ENCODE measurements around the gene PRKAG2.

The PRKAG2 gene

DNA sequence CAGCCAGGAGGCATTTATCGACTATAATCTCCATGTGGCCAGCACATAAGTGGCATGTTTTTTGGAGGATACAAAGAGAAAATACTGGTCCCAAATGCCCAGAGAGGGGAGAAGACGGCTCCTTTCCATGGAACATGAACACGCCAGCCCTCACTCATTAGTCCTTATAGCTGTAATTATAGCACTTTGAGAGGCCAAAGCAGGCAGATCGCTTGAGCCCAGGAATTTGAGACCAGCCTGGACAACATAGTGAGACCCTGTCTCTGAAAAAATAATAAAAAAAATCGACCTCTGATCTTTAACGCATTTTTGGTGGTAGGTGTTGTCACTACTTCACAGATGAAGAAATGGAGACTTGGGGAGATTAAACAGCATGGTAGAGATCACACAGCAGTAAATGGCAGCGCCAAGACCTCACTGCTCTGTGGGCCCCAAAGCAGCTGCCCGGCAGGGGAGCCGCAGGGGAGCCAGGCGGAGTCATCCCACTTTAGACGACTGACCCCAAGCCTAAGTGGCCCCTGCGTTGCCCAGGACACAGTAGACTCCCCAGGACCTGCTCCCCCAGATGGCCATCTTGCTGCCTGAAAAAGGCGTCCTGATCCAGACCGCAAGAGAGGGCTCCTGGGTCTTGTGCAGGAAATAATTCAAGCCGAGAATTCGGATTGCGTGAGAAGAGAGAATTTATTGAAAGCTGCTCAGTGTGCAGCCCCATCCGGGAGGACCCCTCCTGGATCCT lies 21.2 kb upstream of the PRKAG2 start:
- Histone ChIP-seq H3K79me2 (ENCODE audit: insufficient read depth, low read length) (no peaks in the 10 kb centered on the region), H3K27me3 (ENCODE audit: insufficient read depth, low read length, poor library complexity, severe bottlenecking) (no peaks in the 10 kb centered on the region), H3K4me1 (ENCODE audit: insufficient read depth, low read length, poor library complexity, severe bottlenecking) (peaks cover 9% of the 10 kb centered on the region), H3K4me3 (ENCODE audit: low read length, poor library complexity, severe bottlenecking) (no peak overlapping the region), H3K9ac (ENCODE audit: low read depth, low read length, poor library complexity, severe bottlenecking) (no peak overlapping the region), H3F3A (ENCODE audit: low read depth) (no peaks in the 10 kb centered on the region), H3K9me2 (replicated peaks; ENCODE audit: low read depth, low read length) (no peaks in the 10 kb centered on the region), H2AFZ (ENCODE audit: low read length) (no peak overlapping the region), H4K20me1 (ENCODE audit: insufficient read depth, low read length, poor library complexity, severe bottlenecking) (no peaks in the 10 kb centered on the region), H3K4me2 (ENCODE audit: low read depth, low read length, poor library complexity, severe bottlenecking) (no peak overlapping the region), H3K36me3 (ENCODE audit: insufficient read depth, low read length) (no peaks in the 10 kb centered on the region), H3K9me3 (ENCODE audit: insufficient read depth, low read depth, low read length) (no peaks in the 10 kb centered on the region)
- TF ChIP-seq CTCF (conservative IDR thresholded peaks at IDR 0.05; ENCODE audit: low read length) (no peak), EZH2phosphoT487 (IDR thresholded peaks at IDR 0.05; ENCODE audit: borderline replicate concordance) (no peak)

DNA sequence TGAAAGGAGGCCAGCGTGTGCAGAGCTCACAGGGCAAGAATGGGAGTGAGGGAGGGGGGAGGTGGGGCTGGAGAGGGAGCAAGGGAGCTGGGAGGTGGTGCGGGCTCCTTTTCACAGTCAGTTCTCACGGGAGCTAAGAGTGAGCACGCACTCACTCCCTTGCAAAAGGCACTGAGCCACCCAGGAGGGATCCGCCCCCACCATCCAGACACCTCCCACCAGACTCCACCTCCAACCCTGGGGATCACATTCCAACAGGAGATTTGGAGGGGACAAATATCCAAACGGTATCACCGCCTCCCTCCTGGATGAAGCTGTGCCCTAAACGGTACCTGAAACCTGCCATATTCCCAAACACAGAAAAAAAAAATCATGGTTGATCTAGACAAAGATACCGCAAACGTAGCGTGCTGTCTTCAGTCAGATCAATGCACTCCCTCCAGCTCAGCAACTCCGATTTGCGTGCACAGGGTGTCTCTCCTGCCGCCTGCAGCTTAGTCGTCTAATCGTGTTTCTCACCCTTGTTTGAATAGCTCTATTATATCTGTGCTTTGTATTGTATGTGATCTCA lies 20.3 kb upstream of the PRKAG2 start:
- Histone ChIP-seq H4K20me1 (ENCODE audit: insufficient read depth, low read length, poor library complexity, severe bottlenecking) (no peaks in the 10 kb centered on the region), H3K9me3 (ENCODE audit: insufficient read depth, low read depth, low read length) (no peaks in the 10 kb centered on the region), H2AFZ (ENCODE audit: low read length) (no peak overlapping the region), H3K4me1 (ENCODE audit: insufficient read depth, low read length, poor library complexity, severe bottlenecking) (peaks cover 5% of the 10 kb centered on the region), H3K4me2 (ENCODE audit: low read depth, low read length, poor library complexity, severe bottlenecking) (no peak overlapping the region), H3K36me3 (ENCODE audit: insufficient read depth, low read length) (no peaks in the 10 kb centered on the region), H3K9ac (ENCODE audit: low read depth, low read length, poor library complexity, severe bottlenecking) (no peak overlapping the region), H3K79me2 (ENCODE audit: insufficient read depth, low read length) (no peaks in the 10 kb centered on the region), H3K4me3 (ENCODE audit: low read length, poor library complexity, severe bottlenecking) (no peak overlapping the region), H3F3A (ENCODE audit: low read depth) (no peaks in the 10 kb centered on the region), H3K27me3 (ENCODE audit: insufficient read depth, low read length, poor library complexity, severe bottlenecking) (no peaks in the 10 kb centered on the region), H3K9me2 (replicated peaks; ENCODE audit: low read depth, low read length) (no peaks in the 10 kb centered on the region)
- TF ChIP-seq CTCF (conservative IDR thresholded peaks at IDR 0.05; ENCODE audit: low read length) (no peak), EZH2phosphoT487 (IDR thresholded peaks at IDR 0.05; ENCODE audit: borderline replicate concordance) (no peak)

DNA sequence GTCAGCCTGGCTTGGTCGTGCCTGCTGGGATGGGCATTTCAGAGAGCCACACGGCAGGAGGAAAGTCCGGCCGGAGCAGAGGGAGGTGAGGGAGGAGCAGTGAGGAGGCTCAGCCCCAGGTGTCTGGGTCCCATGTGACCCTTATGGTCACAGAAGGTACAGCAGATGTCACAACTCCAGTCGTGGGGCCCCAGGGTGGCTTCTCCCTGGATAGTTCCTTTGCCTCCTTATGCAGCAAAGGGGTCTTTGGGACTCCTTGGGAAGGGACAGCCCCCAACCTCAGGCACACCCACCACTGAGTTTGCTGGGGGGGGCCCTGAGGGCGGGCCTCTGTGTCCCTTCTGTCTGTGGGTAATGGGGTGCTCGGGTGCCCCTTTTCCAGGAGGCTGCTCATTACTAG lies 19.6 kb upstream of the PRKAG2 start:
- Histone ChIP-seq H3K4me3 (ENCODE audit: low read length, poor library complexity, severe bottlenecking) (no peak overlapping the region), H3K79me2 (ENCODE audit: insufficient read depth, low read length) (no peaks in the 10 kb centered on the region), H3K4me1 (ENCODE audit: insufficient read depth, low read length, poor library complexity, severe bottlenecking) (no peaks in the 10 kb centered on the region), H3F3A (ENCODE audit: low read depth) (no peaks in the 10 kb centered on the region), H4K20me1 (ENCODE audit: insufficient read depth, low read length, poor library complexity, severe bottlenecking) (no peaks in the 10 kb centered on the region), H3K36me3 (ENCODE audit: insufficient read depth, low read length) (no peaks in the 10 kb centered on the region), H3K9ac (ENCODE audit: low read depth, low read length, poor library complexity, severe bottlenecking) (no peak overlapping the region), H2AFZ (ENCODE audit: low read length) (no peak overlapping the region), H3K27me3 (ENCODE audit: insufficient read depth, low read length, poor library complexity, severe bottlenecking) (no peaks in the 10 kb centered on the region), H3K9me3 (ENCODE audit: insufficient read depth, low read depth, low read length) (no peaks in the 10 kb centered on the region), H3K4me2 (ENCODE audit: low read depth, low read length, poor library complexity, severe bottlenecking) (no peak overlapping the region), H3K9me2 (replicated peaks; ENCODE audit: low read depth, low read length) (no peaks in the 10 kb centered on the region)
- TF ChIP-seq CTCF (conservative IDR thresholded peaks at IDR 0.05; ENCODE audit: low read length) (no peak), EZH2phosphoT487 (IDR thresholded peaks at IDR 0.05; ENCODE audit: borderline replicate concordance) (no peak)
